Panc1 (cell line): Measurements from ENCODE around the gene ERG.

Experiments used
- POLR2AphosphoS5 ChIP-seq: IDR thresholded peaks from 2 replicates; pipeline ENCODE4 v1.6.1; 2012; ENCODE audit warnings: mild to moderate bottlenecking, low read depth, low read length, moderate library complexity
- SIN3A ChIP-seq: IDR thresholded peaks from 2 replicates; pipeline ENCODE4 v1.6.1; 2012; ENCODE audit warnings: low read depth, mild to moderate bottlenecking, low read length, moderate library complexity, borderline replicate concordance; ENCODE audit not compliant: insufficient read depth
- TCF7L2 ChIP-seq: IDR thresholded peaks from 2 replicates; pipeline ENCODE4 v1.6.1; 2011; ENCODE audit warnings: mild to moderate bottlenecking, low read depth, low read length, inconsistent platforms
- TF ChIP-seq, protein P1 (sequence below): fragments of 450-650 bp; IDR thresholded peaks from 2 replicates; pipeline ENCODE4 v1.5.1; 2017; ENCODE audit warnings: mild to moderate bottlenecking

DNA sequence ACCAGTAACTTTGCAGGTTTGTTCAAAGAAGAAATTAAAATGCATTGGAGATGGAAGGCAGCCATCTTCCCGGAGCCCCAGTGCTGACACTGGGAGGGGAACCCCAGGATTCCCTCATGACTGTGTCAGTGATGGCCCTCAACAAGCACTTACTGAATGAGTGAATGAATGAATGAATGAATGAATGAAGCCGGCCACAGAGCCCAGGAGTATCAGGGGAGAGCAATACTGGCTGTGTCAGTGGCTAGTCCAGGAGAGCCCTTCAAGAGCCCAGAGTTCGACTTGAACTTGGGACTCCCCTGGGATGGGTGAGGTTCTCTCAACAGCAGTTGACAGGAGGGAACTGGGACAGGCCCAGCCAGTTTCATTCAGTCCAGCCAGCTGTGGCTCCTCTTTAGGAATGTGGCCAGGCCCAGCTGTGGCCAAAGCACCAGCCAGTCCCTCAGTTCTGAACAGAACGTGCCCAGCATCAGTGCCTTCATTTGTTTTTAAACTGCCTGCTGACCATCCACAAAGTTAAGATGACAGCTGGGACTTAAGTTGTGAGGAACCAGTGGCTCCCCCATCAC is 9.2 kb upstream of the ERG start:
- TF ChIP-seq SIN3A (no peak), POLR2AphosphoS5 (no peak), TCF7L2 (no peak)
- TF ChIP-seq, protein P1, sequence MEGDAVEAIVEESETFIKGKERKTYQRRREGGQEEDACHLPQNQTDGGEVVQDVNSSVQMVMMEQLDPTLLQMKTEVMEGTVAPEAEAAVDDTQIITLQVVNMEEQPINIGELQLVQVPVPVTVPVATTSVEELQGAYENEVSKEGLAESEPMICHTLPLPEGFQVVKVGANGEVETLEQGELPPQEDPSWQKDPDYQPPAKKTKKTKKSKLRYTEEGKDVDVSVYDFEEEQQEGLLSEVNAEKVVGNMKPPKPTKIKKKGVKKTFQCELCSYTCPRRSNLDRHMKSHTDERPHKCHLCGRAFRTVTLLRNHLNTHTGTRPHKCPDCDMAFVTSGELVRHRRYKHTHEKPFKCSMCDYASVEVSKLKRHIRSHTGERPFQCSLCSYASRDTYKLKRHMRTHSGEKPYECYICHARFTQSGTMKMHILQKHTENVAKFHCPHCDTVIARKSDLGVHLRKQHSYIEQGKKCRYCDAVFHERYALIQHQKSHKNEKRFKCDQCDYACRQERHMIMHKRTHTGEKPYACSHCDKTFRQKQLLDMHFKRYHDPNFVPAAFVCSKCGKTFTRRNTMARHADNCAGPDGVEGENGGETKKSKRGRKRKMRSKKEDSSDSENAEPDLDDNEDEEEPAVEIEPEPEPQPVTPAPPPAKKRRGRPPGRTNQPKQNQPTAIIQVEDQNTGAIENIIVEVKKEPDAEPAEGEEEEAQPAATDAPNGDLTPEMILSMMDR = no peak
